OCI-M2 (cell line): ENCODE data around the gene TRIM61.
"Not testable (repeated sequence)": the region's sequence is repeated elsewhere in the genome, so short reads cannot be mapped to it uniquely, and the experiment has no call there.

ENCODE experiments used
- DNase-seq: peaks from one replicate; lab custom pipeline; 2025; ENCODE audit not compliant: unreplicated experiment; lab: John Stamatoyannopoulos, UW

Gene TRIM61

DNA sequence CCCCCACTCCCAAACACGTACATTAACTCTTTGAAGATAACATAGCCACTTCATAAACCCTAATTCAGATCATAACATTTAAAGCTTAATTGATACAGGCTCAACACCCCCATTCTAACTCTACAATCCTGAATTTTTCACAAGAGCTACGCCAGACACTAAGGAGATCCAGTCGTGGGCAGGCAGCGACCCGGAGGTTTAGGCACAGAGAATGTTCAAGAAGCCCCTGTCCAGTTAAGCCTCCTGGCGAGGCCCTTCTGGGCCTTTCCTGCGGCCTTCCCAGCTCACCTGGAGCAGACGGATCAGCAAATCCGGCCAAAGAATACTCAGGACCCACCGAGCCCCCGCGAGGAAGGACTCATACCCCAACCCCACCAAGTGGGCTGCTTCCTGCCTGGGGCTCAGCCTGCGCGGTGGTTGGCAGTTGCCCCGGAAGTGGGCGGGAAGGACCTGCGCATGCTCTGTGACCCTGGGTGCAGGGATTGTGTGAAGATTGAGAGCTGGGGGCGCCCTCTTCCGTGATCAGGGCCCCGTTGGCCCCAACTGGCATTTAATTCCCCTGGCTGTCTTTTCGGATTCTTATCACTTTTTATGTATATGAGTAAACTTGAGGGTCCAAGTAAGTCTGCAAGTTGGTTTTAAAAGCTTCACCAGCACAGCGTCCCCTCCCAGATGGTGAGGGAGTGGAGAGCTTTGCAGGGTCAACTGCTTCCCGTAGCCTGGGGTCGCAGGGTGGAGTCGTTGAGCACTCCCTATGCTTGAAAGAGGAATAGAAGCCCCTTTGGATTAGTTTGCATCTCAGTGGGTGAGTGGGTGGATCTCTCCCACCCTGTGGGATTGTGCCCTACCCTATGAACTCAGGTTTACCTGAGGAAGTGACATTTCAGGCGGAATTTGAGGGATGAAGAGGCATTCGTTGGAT, at the start of gene TRIM61:
Gene TRIM61, minus strand, starts transcription at position 415 of the 922 bp plus-strand sequence. CDS start 7,655 bp downstream, outside the sequence.
- peak; percentile 24 for DNase-seq

DNA sequence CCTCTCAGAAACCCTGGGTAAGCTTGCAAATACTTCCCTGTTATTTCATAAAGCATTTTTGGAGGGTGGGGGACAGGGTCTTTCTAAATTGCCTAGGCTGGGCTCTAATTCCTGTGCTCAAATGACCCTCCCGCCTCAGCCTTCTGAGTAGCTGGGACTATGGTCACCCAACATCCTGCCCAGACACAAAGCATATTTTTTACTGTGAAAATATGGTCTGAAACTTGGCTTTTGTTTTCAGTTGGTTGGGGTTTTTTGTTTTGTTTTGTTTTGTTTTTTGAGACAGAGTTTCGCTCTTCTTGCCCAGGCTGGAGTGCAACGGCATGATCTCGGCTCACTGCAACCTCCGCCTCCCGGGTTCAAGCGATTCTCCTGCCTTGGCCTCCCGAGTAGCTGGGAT, 48.3 kb upstream of the TRIM61 start:
- DNase-seq: not testable (repeated sequence)

DNA sequence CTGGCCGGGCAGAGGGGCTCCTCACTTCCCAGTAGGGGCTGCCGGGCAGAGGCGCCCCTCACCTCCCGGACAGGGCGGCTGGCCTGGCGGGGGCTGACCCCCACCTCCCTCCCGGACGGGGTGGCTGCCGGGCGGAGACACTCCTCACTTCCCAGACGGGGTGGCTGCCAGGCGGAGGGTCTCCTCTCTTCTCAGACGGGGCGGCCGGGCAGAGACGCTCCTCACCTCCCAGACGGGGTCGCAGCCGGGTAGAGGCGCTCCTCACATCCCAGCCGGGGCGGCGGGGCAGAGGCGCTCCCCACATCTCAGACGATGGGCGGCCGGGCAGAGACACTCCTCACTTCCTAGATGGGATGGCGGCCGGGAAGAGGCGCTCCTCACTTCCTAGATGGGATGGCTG, 42.5 kb upstream of the TRIM61 start:
- not testable (repeated sequence) for DNase-seq

DNA sequence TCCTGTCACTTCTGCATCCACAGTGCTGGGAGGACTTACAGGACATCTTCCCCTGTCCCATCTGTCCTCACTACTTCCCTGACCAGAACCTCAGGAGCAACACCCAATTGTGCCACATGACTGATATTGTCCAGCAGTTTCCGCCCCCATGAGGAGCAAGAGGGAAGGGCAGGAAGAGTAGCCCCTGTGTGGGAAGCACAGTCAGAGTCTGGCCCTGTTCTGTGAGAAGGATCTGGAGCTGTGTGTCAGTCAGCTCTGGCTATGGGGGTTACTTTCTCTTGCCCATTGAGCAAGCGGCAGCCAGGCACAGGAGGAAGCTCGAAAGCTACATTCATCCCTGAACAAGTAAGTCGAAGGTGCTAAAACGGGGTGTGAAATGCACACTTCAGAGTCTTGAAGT, 39.5 kb upstream of the TRIM61 start:
- no peak for DNase-seq

DNA sequence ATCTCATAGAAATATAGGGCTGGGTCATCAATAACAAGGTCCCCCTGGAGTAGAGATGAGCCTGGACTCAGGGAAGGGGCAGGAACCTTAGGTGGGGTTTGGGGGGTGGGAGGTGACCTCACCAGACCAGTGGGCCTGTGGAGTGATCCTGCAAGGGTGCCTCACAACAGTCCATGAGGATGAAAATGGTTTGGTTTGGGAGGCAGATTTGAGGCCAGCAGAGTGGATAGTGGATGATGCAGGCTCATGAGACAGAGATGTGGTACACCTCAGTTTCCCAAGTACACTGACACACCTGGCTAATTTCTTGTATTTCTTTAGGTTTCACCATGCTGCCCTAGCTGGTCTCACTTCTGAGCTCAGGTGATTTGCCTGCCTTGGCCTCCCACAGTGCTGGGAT, 36.2 kb upstream of the TRIM61 start:
- no peak for DNase-seq

DNA sequence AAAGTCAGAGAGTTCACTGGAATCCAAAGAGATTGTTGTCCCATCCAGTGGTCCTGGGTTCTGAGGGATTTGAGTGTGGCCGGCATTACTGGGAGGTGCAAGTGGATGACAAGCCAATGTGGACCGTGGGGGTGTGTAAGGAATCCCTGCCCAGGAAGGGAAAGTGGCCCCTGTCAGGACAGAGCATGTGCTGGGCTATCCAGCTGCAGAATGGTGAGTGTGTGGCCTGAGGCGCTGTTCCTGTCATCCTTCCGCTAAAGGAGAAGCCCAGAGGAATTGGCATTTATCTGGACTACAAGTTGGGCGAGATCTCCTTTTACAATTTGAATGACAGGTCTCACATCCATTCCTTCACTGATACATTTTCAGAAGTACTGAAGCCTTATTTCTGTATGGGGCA, 33.9 kb upstream of the TRIM61 start:
- no peak for DNase-seq

DNA sequence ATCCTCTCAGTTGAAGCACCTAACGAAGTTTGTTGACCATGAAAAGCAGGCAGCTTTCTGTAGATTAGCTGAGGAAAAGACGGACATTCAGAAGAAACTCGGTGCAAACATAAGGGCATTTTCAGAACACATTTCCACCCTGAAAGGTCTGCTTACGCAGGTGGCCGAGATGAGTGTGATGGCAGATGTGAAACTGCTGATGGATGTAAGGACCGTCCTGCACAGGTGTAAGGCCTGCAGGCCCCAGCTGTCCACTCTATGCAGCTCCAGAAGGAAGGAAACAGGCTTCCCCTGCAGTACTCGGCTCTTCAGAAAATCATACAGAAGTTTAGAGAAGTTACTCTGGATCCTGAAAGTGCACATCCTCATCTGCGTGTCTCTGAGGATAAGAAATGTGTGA, 33.5 kb upstream of the TRIM61 start:
- no peak for DNase-seq

DNA sequence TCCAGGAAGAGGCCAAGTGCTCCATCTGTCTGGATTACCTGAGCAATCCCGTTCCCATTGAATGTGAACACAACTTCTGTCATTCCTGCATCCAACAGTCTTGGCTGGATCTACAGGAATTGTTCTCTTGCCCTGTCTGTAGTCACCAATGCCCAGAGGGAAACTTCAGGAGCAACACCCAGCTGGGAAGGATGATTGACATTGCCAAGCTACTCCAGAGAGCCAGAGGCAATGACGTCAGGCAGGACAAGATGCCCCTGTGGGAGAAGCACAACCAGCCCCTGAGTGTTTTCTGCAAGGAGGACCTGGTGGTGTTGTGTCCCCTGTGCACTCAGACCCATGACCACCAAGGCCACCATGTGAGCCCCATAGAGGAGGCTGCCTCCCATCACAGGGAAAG, 33.0 kb upstream of the TRIM61 start:
- DNase-seq: no peak

DNA sequence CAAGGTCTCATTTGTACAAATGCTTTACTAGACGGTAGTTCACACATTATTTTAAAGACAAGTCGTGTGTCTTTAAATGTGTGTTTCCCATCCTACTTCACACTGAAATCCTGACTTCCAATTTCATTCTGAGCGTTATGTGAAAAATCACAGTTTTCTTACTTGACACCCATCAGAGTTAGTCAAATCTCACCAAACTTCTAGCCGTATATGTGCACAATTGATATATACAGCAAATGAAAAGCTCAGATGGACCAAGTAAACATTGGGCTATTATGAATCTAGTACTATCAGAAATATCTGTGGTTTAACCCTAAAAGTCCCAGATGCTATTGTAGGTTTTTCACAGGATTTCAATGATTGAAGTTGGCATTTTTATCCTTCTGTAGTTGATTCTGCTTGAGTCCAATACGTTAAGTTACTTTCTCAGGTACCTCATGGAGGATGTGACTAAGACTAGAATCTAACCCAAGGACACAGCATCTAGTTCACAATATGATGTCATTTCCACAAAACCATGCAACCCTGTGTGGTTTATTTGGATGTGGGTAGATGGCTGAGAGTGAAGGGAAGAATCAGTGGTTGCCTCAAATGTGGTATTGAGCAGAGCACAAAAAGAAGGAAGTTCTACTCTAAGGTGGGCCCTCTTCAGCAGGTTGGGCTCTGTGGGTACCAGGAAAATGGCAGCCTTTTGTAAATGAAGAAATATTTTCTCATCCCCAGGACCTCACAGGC, 32.2 kb upstream of the TRIM61 start:
- DNase-seq: no peak

DNA sequence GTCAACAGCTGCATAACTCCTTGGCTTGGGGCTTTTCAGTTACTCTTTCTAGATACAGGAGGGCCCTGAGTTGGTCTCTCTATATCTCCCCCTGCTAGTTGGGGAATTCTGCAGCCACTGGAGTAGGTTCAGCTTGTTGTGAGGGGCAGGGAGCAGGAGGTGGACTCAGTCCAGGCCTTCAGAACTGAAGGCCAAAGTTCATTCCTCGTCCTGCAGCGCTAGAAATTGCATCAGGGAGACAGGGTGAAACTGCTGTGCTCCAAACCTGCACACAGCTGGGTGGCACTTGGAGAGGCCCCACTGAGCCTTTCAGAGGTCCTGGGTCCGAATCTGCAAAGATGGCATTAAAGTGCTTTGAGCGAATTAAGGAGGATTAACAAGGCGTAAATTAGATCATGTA, 29.4 kb upstream of the TRIM61 start:
- no peak for DNase-seq

DNA sequence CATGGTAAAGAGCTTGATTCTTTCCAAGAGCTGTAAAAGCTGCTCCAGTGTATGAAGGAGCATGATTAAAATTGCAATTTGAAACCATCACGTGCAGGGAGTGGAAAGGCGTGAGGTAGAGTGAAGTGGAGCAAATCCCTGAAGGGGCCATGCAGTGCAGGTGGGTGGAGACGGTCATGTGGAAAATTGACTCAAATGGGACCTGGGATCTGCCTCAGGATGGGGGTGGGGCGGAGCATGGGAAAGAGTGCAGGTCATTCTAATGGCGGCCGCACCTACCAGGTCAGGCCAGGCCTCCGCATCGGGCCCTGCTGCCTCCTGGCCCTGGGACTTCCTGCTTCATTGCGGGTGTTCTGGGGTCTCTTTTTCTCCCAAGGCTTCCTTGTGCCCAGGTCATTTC, 29.0 kb upstream of the TRIM61 start:
- DNase-seq: no peak

DNA sequence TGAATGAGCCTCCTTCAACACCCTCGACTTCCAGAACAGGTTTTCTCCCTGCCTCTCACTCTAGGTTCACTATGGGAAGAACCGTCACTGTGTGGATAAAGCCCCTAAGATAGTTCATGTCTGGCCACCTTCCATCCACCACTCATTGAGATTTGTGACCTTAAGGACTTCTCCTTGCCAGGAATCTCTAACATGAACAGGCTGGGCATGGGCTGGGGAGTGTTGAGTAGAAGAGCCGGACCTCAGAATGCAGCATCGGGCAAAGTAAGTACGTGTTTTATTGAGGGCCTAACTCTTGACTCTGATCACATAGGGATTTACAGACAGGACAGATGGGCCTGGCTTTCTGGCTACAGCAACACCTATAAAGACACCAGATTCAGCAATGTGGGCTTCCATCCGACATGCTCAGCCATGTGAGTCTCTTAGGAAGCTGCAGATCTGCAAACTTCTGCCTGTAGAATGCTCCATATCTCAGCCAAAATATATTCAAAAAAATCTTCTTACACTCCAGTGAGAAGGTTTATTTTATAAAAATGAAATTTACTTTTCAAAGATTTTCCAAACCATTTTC, 28.0 kb upstream of the TRIM61 start:
- no peak for DNase-seq

DNA sequence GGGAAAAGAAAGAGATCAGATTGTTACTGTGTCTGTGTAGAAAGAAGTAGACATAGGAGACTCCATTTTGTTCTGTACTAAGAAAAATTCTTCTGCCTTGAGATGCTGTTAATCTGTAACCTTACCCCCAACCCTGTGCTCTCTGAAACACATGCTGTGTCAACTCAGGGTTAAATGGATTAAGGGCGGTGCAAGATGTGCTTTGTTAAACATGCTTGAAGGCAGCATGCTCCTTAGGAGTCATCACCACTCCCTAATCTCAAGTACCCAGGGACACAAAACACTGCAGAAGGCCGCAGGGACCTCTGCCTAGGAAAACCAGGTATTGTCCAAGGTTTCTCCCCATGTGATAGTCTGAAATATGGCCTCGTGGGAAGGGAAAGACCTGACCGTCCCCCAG, 24.5 kb upstream of the TRIM61 start:
- not testable (repeated sequence) for DNase-seq

DNA sequence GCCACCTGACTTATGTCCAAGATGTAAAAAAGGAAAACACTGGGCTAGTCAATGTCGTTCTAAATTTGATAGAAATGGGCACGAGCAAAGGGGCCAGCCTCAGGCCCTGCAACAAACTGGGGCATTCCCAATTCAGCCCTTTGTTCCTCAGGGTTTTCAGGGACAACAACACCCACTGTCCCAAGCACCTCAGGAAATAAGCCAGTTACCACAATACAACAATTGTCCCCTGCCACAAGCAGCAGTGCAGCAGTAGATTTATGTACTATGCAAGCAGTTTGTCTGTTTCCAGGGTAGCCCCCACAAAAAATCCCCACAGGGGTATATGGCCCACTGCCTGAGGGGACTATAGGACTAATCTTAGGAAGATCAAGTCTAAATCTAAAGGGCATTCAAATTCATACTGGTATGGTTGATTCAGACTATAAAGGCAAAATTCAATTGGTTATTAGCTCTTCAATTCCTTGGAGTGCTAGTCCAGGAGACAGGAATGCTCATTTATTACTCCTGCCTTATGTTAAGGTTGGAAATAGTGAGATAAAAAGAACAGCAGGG, 21.1 kb upstream of the TRIM61 start:
- not testable (repeated sequence) for DNase-seq

DNA sequence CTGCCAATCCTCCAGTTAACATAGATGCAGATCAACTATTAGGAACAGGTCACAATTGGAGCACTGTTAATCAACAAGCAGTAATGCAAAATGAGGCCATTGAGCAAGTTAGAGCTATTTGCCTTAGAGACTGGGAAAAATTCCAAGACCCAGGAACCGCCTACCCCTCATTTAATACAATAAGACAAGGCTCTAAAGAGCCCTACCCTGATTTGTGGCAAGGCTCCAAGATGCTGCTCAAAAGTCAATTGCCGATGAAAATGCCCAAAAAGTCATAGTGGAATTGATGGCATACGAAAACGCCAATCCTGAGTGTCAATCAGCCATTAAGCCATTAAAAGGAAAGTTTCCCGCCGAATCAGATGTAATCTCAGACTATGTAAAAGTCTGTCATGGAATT, 20.5 kb upstream of the TRIM61 start:
- no peak for DNase-seq

DNA sequence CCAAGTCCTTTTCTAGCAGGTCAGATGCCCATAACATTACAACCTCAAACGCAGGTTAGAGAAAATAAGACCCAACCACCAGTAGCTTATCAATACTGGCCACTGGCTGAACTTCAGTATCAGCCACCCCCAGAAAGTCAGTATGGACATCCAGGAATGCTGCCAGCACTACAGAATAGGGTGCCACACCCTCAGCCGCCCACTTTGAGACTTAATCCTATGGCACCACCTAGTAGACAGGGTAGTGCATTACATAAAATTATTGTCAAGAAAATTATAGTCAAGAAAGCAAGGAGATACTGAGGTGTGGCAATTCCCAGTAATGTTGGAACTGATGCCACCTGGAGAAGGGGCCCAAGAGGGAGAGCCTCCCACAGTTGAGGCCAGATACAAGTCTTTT, 19.9 kb upstream of the TRIM61 start:
- peak; percentile 23 for DNase-seq

DNA sequence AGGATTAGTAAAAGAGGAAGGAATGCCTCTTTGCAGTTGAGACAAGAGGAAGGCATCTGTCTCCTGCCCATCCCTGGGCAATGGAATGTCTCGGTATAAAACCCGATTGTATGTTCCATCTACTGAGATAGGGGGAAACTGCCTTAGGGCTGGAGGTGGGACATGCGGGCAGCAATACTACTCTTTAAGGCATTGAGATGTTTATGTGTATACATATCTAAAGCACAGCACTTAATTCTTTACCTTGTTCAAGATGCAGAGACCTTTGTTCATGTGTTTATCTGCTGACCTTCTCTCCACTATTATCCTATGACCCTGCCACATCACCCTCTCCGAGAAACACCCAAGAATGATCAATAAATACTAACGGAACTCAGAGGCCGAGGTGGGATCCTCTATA, 18.7 kb upstream of the TRIM61 start:
- DNase-seq: not testable (repeated sequence)

DNA sequence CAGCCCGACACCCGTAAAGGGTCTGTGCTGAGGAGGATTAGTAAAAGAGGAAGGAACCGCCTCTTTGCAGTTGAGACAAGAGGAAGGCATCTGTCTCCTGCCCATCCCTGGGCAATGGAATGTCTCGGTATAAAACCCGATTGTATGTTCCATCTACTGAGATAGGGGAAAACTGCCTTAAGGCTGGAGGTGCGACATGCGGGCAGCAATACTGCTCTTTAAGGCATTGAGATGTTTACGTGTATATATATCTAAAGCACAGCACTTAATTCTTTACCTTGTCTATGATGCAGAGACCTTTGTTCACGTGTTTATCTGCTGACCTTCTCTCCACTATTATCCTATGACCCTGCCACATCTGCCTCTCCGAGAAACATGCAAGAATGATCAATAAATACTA, 13.3 kb upstream of the TRIM61 start:
- not testable (repeated sequence) for DNase-seq

DNA sequence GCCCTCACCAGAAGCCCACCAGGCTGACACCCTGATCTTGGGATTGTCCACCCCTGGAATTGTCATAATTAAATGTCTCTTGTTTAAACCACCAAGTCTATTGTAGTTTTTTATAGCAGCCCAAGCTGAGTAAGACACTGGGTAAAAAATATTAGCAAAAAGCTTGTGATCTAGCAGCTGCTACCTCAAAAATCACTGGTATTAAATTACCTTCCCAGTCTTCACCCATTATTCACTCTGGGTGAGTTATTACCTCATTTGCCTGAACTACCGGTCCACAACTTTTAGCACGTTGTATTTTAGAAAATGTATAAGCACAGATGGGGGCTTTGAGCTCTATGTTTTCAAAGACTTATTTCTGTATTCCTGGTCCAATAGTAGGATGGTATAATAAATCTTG, 12.0 kb upstream of the TRIM61 start:
- no peak for DNase-seq

DNA sequence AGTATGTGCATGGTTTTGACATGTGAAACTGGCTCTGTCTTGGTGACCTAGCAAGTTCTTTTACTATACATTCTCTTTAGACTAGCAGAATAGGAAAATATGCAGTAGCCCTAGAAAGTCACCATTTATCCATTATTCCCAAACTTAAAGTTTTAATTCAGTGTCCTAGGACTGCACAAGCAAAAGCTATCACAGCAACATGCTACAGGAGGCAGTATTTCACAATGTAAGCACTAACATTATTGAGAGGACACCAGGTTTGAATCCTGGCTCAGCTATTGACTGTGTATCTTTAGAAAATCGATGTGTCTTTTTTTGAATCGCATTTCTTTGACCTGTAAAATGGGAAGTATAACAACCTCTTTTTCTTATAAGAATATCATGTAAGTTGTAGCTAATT, 5.5 kb downstream of the TRIM61 start:
- not testable (repeated sequence) for DNase-seq

DNA sequence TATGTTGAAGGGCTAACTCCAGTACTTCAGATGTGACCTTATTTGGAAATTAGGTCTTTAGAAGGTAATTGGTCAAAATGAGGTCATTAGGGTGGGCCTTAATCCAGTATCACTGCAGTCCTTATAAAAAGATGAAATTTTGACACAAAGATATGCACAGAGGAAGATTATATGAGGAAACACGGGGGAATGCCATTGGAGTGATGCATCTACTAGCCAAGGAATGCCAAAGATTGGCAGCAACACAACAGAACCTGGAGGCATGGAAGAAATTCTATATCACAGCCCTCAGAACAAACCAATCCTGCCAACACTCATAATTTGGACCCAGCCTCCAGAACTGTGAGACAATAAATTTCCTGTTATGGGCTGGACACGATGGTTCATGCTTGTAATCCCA, 17.6 kb downstream of the TRIM61 start:
- DNase-seq: no peak

DNA sequence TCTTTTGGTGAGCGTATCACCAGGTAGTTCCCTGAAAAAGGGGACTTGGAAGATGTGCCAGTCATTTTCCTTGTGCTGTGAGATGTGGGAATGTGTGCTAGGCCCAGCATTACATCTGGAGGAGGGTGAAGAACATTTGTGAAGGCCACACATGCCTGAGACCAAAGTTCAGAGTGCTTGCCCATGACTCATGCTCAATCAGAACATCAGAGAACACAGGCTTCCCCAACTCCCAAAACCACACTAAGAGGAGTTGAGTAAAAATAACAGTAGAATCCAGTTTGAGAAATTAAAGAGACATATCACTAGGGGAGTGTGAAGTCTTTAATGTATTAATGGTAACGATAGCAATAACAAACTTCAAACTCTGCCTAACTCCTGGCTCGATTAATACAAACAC, 18.0 kb downstream of the TRIM61 start:
- not testable (repeated sequence) for DNase-seq
